NK-92 (cell line): ENCODE results near the gene NTHL1.

Experiments used
- DNase-seq: peaks from one replicate; lab custom pipeline; 2025; ENCODE audit not compliant: unreplicated experiment; lab: John Stamatoyannopoulos, UW

The NTHL1 gene

GRCh38 chr16:2031081-2031577 is 16.5 kb downstream of the NTHL1 start:
- no peak for DNase-seq

GRCh38 chr16:2030036-2030435 is 17.6 kb downstream of the NTHL1 start:
- no peak for DNase-seq

- no peak for DNase-seq
Measured at GRCh38 chr16:2029350-2029749, 18.3 kb downstream of the NTHL1 start.

- DNase-seq: no peak
Measured at GRCh38 chr16:2028620-2029220, 18.9 kb downstream of the NTHL1 start.

GRCh38 chr16:2028146-2028545 is 19.5 kb downstream of the NTHL1 start:
- DNase-seq: no peak

GRCh38 chr16:2027024-2028010 is 20.3 kb downstream of the NTHL1 start:
- no peak for DNase-seq

GRCh38 chr16:2026461-2027023 is 21.1 kb downstream of the NTHL1 start, which contains the start of gene NHERF2:
Gene NHERF2 (plus strand): TSS chr16:2026902. CDS start chr16:2027006, 104 bp downstream.
- no peak for DNase-seq

- no peak for DNase-seq
Measured at GRCh38 chr16:2025878-2026460, 21.7 kb downstream of the NTHL1 start.

GRCh38 chr16:2025251-2025650 is 22.4 kb downstream of the NTHL1 start:
- DNase-seq: no peak

GRCh38 chr16:2024032-2024420 is 23.6 kb downstream of the NTHL1 start:
- DNase-seq: no peak

GRCh38 chr16:2023092-2024031 is 24.3 kb downstream of the NTHL1 start:
- DNase-seq: peak; percentile 61

GRCh38 chr16:2022723-2023091 is 24.9 kb downstream of the NTHL1 start:
- no peak for DNase-seq

GRCh38 chr16:2019921-2020831 is 27.5 kb downstream of the NTHL1 start:
- DNase-seq: no peak

GRCh38 chr16:2019518-2019920 is 28.1 kb downstream of the NTHL1 start, which contains the start of gene NPW:
Gene NPW (plus strand): TSS chr16:2019785.
- DNase-seq: no peak

- DNase-seq: no peak
Measured at GRCh38 chr16:2016407-2016922, 31.2 kb downstream of the NTHL1 start.

- no peak for DNase-seq
Measured at GRCh38 chr16:2015947-2016208, 31.8 kb downstream of the NTHL1 start.

GRCh38 chr16:2015117-2015946 is 32.3 kb downstream of the NTHL1 start:
- DNase-seq: no peak

- no peak for DNase-seq
Measured at GRCh38 chr16:2013527-2013926, 34.1 kb downstream of the NTHL1 start.
